Activated CD4-positive, alpha-beta T cell treated with anti-CD3 and anti-CD28 coated beads for 4 hours (primary cell): ENCODE measurements around the gene CEP72.

Experiments
- DNase-seq, 2 donors: peaks; one replicate each; pipeline ENCODE4 v3.0.0-alpha.2; 2020

Gene CEP72

GRCh38 chr5:640461-641330 is 28.6 kb downstream of the CEP72 start:
- DNase-seq, result no peak

- no peak for DNase-seq
Measured at GRCh38 chr5:641331-641765, 29.2 kb downstream of the CEP72 start.

- DNase-seq, result no peak
Measured at GRCh38 chr5:642481-642880, 30.3 kb downstream of the CEP72 start.

- DNase-seq, result no peak
Measured at GRCh38 chr5:643351-643801, 31.2 kb downstream of the CEP72 start.

DNA sequence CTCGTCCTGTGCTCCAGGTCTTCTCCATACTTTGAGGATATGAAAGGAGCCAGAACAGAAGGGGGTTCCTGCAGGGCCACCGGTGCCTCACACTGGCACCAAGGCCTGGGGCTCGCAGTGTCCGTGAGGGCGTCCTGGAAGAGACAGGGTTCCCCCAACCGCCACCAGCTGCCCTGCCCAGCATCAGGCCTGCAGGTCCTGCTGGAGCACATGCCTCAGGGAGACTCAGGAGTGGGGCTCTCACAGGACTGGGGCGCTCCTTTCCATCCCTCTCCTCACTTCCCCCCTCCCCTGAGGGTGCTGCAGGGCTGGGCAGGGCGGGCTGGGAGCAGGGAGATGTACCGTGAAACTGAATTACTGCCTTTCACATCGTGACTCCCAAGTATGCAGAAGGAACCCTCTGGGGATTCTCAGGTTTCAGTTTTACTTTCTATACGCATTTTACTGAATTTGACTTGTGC is 31.7 kb downstream of the CEP72 start:
- no peak for DNase-seq

DNA sequence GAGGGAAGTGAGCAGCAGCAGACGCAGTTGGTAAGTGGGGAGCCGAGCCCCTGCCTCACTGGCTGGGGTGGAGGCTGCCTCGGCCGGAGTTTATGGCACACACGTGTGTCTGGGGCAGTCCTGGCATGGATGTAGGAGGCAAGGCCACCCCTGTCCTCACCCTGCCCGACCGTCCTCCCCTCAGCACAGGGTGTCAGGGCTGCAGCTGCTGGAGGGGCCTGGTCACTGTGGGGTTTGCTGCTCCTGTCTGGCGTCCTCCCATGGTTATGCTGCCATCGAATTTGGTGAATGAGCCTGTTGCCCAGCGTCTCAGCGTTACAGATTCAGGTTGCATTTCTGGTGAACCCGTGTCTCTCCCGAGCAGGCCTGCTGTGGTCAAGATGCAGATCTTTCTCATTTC is 32.4 kb downstream of the CEP72 start:
- no peak for DNase-seq

GRCh38 chr5:644971-645370 is 32.8 kb downstream of the CEP72 start:
- DNase-seq, result no peak

- no peak for DNase-seq
Measured at GRCh38 chr5:645421-645820, 33.3 kb downstream of the CEP72 start.

- no peak for DNase-seq
Measured at GRCh38 chr5:646396-647201, 34.5 kb downstream of the CEP72 start.

- DNase-seq, result no peak
Measured at GRCh38 chr5:647311-647710, 35.2 kb downstream of the CEP72 start.

DNA sequence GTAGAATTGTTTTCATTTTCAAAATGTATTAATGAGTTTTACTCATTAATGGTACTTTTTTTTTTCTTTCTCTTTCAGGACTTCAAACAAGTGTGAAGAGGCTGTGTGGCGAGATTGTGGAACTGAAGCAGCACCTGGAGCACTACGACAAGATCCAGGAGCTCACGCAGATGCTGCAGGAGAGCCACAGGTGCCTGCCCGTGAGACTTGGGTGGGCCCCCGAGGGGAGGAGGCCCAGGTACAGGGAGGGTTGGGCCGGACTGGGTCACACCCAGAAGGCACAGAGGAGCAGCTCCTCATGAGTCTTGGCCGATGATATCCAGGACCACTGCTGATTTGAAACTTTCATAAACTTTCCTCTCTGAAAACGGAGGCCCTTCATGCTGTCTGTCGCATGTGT is 35.6 kb downstream of the CEP72 start:
- no peak for DNase-seq

- DNase-seq, result no peak
Measured at GRCh38 chr5:651296-652022, 39.3 kb downstream of the CEP72 start.

DNA sequence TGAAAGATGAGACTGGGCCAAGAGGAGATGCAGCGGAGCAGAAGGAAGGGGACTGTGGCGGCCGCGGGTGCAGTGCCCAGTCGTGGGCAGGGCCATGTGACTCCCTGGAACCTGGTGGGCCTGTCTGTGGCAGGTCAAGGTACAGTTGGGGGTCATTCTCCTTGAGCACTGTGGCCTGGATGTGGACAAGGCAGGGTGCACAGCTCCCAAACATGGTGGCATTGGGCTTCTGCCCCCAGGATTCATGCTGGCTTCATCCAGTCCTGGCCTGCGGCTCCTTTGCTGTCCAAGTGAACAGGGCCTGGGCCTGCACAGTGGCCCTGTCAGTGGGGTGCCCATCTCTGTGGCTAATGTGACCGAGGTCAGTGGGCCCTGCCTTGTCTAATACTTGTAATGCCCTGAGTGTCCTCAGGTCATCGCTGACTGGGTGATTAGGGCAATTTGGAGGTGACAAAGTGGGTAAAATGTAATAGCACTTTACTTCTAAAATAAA is 39.9 kb downstream of the CEP72 start:
- no peak for DNase-seq

- no peak for DNase-seq
Measured at GRCh38 chr5:652773-653350, 40.7 kb downstream of the CEP72 start.

DNA sequence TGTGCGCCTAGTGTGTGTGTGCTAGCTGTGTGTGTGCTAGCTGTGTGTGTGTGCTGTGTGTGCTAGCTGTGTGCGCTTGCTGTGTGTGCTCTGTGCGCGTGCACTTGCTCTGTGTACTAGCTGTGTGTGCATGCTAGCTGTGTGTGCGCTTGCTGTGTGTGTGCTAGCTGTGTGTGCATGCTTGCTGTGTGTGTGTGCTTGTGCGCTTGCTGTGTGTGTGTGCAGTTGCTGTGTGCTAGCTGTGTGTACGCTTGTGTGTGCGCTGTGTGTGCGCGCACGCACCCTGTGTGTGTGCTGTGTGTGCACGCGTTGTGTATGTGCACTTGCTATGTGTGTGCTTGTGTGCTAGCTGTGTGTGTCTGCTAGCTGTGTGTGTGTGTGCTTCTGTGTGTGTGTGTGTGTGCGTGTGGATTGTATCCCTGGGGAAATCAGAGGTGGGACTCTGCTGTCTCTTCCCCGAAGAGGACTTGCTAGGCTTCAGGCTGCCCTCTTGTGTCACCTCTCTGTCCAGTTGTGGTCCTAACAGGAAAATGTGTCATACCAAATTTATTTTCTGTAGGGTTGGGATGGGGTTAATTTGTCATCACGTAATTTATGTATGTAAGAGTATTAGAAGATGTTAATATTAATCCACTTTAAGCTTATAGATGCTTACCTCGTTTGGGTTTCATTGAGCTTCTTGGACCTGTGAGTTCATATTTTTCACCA is 42.1 kb downstream of the CEP72 start:
- DNase-seq, result no peak

DNA sequence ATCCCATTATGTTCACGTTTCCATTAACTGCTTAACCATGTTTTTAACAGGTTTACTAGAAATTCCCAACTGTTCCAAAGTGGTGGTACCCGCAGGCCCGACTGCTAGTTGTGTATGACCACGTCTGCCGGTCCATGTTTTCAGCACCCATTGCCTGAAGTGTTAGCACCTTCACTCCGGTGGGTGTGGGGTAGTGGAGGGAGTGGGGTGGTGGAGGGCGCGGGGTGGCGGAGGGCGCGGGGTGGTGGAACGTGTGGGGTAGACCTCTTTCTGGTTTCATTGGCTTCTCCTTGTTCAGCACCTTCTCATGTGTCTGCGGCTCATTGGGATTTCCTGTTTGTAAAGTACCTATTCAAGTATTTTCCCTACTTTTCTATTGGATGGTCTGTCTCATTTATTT is 43.3 kb downstream of the CEP72 start:
- DNase-seq, result no peak

- DNase-seq, result no peak
Measured at GRCh38 chr5:657570-657969, 45.4 kb downstream of the CEP72 start.

DNA sequence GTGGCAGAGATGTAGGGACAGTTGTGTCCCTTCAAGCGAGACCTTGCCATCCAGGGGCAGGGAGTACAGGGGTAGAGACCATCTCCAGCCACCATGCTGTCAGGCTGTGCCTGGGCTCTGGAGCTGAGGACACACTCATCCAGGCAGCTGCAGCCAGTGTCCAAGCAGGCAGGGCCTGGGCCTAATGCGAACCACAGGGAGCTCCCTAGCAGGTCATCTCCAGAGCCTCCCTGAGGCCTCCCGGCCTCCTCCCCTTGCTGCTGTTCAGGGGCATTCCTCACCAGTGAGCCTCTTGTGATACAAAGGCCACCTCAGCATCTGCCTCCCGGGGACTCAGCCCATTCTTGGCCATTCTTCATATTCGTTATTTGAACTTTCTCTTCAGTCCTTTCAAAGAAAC is 46.0 kb downstream of the CEP72 start:
- DNase-seq, result no peak

DNA sequence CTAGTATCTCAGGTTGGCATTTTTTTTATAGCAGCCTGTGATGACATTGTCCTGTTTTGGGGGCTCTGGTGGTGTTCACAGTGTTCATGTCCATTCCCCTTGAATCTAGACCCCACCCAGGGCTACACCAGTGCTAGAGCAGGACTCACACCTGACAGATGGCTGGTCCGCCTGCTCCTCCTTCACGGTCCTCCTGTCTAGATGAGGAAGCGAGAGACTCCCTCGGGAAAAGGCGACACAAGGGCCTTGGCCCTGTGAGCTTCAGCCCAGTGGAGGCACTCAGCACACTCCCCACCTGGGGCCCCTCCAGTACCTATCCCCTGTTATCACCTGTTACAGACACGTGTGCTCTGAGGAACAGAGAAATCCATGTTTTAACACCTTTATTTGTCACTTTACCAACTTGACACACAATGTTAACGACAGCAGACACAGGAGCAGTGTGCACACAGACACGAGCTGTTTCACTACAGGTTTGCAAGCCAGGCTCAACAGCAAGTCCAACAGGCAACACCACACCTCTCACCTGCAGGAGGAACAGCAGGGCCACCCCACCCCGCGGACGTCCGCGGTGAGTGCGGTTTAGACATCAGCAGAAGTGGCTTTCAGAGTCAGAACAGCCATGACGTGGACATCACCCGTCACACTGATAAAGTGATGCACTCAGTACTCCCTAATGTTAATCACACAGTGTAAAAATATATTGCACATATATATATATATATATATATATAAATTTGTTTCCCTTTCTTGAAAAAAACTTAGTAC is 47.5 kb downstream of the CEP72 start:
- DNase-seq, result no peak

- no peak for DNase-seq
Measured at GRCh38 chr5:660491-661030, 48.4 kb downstream of the CEP72 start.
